K562 (cell line): ENCODE results near the gene FCRL6. TPM values are rescaled to one million over a fixed set of nuclear protein-coding genes. Genes with fewer than 3 reads are reported as not detected.

ENCODE experiments used
- ASH1L ChIP-seq: fragments of 450-650 bp; IDR thresholded peaks from 2 replicates; pipeline ENCODE4 v1.6.1; 2018; ENCODE audit warnings: borderline replicate concordance, mild to moderate bottlenecking, low read depth; ENCODE audit not compliant: partially characterized antibody
- CREB3L1 ChIP-seq: fragments of 450-650 bp; IDR thresholded peaks from 2 replicates; pipeline ENCODE4 v1.6.1; 2014; ENCODE audit warnings: low read depth, mild to moderate bottlenecking, moderate library complexity, borderline replicate concordance
- ELF1 ChIP-seq: fragments of 200-800 bp; sonication (Bioruptor generic); IDR thresholded peaks from 2 replicates; pipeline ENCODE4 v1.6.1; 2016; ENCODE audit warnings: missing genetic modification characterization, missing compliant biosample characterization
- FOXK1 ChIP-seq: sonication (generic); formaldehyde crosslinking; IDR thresholded peaks from 2 replicates; pipeline ENCODE4 v1.8.0; 2022; ENCODE audit warnings: missing genetic modification reagents, mild to moderate bottlenecking, borderline replicate concordance
- GABPB2 ChIP-seq: fragments of 250-450 bp; sonication (Bioruptor Pico); conservative IDR thresholded peaks from 2 replicates; pipeline ENCODE4 v1.5.1; 2021; ENCODE audit warnings: mild to moderate bottlenecking
- HDAC8 ChIP-seq: fragments of 450-650 bp; IDR thresholded peaks from 2 replicates; pipeline ENCODE4 v1.6.1; 2016; ENCODE audit warnings: mild to moderate bottlenecking, missing genetic modification characterization, moderate library complexity, missing compliant biosample characterization
- NFIC ChIP-seq: fragments of 450-650 bp; IDR thresholded peaks from 2 replicates; pipeline ENCODE4 v1.6.1; 2017; ENCODE audit warnings: mild to moderate bottlenecking, inconsistent platforms
- PHB ChIP-seq: fragments of 250-450 bp; sonication (Bioruptor Pico); IDR thresholded peaks from 2 replicates; pipeline ENCODE4 v1.5.0; 2021
- SIN3B ChIP-seq: fragments of 450-650 bp; IDR thresholded peaks from 2 replicates; pipeline ENCODE4 v1.6.1; 2017; ENCODE audit warnings: low read depth, mild to moderate bottlenecking, moderate library complexity
- ZBTB11 ChIP-seq, 3 experiments: fragments of 200-800 bp in 1 of 3; fragments of 250-450 bp in 1 of 3; fragments of 450-650 bp in 1 of 3; sonication (Bioruptor Pico) in 1 of 3; sonication (Bioruptor generic) in 1 of 3; formaldehyde crosslinking in 1 of 3; IDR thresholded peaks; 2 replicates each; pipeline versions ENCODE4 v1.6.1 to v1.8.0; 2016 to 2022; ENCODE audit warnings: mild to moderate bottlenecking in 2 of 3, missing genetic modification characterization in 2 of 3, missing compliant biosample characterization in 1 of 3, moderate library complexity in 1 of 3
- ZBTB2 ChIP-seq: fragments of 450-650 bp; IDR thresholded peaks from 2 replicates; pipeline ENCODE4 v1.6.1; 2016; ENCODE audit warnings: antibody characterized with exemption
- ZNF184 ChIP-seq: sonication (generic); formaldehyde crosslinking; IDR thresholded peaks from 2 replicates; pipeline ENCODE4 v1.5.0; 2020; ENCODE audit warnings: missing genetic modification reagents
- ZNF609 ChIP-seq: sonication (generic); formaldehyde crosslinking; IDR thresholded peaks from 2 replicates; pipeline ENCODE4 v1.8.1; 2023; ENCODE audit warnings: missing genetic modification reagents, mild to moderate bottlenecking, borderline replicate concordance
- polyA plus RNA-seq, 8 experiments: library from polyadenylated mRNA; depleted of rRNA in 4 of 8; stranded (reverse) in 5 of 8; unstranded in 3 of 8; fragments of >200 nt; fragmentation: Nextera tagmentation in 2 of 8; fragmentation: Illumina TruSeq in 1 of 8; extraction: Ambion mirVana in 2 of 8; extraction: Trizol in 1 of 8; gene quantifications; 2 replicates each; pipeline versions ENCODE4 v1.2.1 to v1.2.3, GENCODE V29; 2011 to 2014; ENCODE audit warnings: inconsistent platforms in 1 of 8, missing spikeins in 1 of 8
- total RNA-seq, 7 experiments: library from RNA; depleted of rRNA in 6 of 7; stranded (reverse); fragments of >200 nt in 6 of 7; fragmentation: Illumina TruSeq in 2 of 7; extraction: Trizol in 2 of 7; gene quantifications; 2 replicates each; pipeline versions ENCODE4 v1.2.1 to v1.2.3, GENCODE V29; 2011 to 2021; ENCODE audit warnings: low replicate concordance in 1 of 7

FCRL6 gene
- total and polyA plus RNA-seq, 9 of the 15 experiments (the other 6 are each of a cell fraction or from before 2014, with no cell fraction given), result not detected

GRCh38 chr1:159780583-159781582, 21.3 kb upstream of the FCRL6 start, which contains the start of gene DUSP23 (continued):
- no peak for TF ChIP-seq ZNF609 (CRISPR knock-in tag)
- no peak for TF ChIP-seq ASH1L
- TF ChIP-seq ELF1 (tag), result peak; percentile 84
- TF ChIP-seq HDAC8 (tag), result 0 out of 2 replicates have a peak, but pooled peaks have one; percentile 63
- peak; percentile 35; the same call in 1 of the 2 replicates for TF ChIP-seq FOXK1 (CRISPR knock-in tag)
- TF ChIP-seq ZBTB11 (CRISPR knock-in tag; IDR thresholded peaks at IDR 0.05), result 0 out of 6 replicates have a peak, but pooled peaks of 1 of the 3 experiments have one; percentile 12
- no peak for TF ChIP-seq ZNF184 (CRISPR knock-in tag)
- no peak; the same call in 1 of the 2 replicates for TF ChIP-seq GABPB2 (CRISPR knock-in tag)
- no peak for TF ChIP-seq PHB (CRISPR knock-in tag)
- TF ChIP-seq CREB3L1, result peak; percentile 82
- TF ChIP-seq NFIC, result no peak
- no peak for TF ChIP-seq SIN3B
- no peak for TF ChIP-seq ZBTB2
